Dermis microvascular lymphatic vessel endothelial cell (primary cell): Measurements from ENCODE around the gene VPS4A. TPM values are rescaled to one million over a fixed set of nuclear protein-coding genes. Genes with fewer than 3 reads are reported as not detected.
A peak's percentile ranks its signal among the peaks of the same experiment; 100 is the strongest.

Experiments
- DNase-seq, 2 donors: peaks; one replicate each; pipeline versions ENCODE4 v3.0.0 to v3.0.0-alpha.2; 2010; ENCODE audit warnings: low read depth in 2 of 2
- total RNA-seq: library from RNA; depleted of rRNA; stranded (reverse); fragments of >200 nt; gene quantifications from 2 replicates; pipeline ENCODE4 v1.2.1, GENCODE V29; 2014

The VPS4A gene
- total RNA-seq, 1 donor from 2014 or later: 27.3 TPM

GRCh38 chr16:69365901-69366300 is 54.8 kb downstream of the VPS4A start:
- DNase-seq: no peak

GRCh38 chr16:69366431-69366830 is 55.3 kb downstream of the VPS4A start:
- no peak for DNase-seq

- peak in 1 of 2 donors; percentile 52 for DNase-seq
Measured at GRCh38 chr16:69367980-69368379, 56.8 kb downstream of the VPS4A start.

GRCh38 chr16:69368866-69369265 is 57.7 kb downstream of the VPS4A start:
- DNase-seq: no peak

- DNase-seq: peak in 1 of 2 donors; percentile 12
Measured at GRCh38 chr16:69371564-69371963, 60.4 kb downstream of the VPS4A start.

- no peak for DNase-seq
Measured at GRCh38 chr16:69373019-69373418, 61.9 kb downstream of the VPS4A start.

Other genes starting within 250 kb of the VPS4A start
- gene HAS3, start 205.7 kb upstream of the VPS4A start, total RNA-seq: 1.0 and 7.6 TPM in 2 replicates
- 60.8 and 85.3 TPM in 2 replicates for gene CHTF8, start 178.8 kb upstream of the VPS4A start, total RNA-seq
- 10.7 and 19.1 TPM in 2 replicates for gene UTP4, start 178.7 kb upstream of the VPS4A start, total RNA-seq
- 69.3 and 106 TPM in 2 replicates for gene SNTB2, start 124.2 kb upstream of the VPS4A start, total RNA-seq
- 10.1 and 13.4 TPM in 2 replicates for gene PDF, start 19.2 kb downstream of the VPS4A start, total RNA-seq
- gene COG8, start 28.2 kb downstream of the VPS4A start, total RNA-seq: 17.7 and 29.5 TPM in 2 replicates
- 22.7 and 23.0 TPM in 2 replicates for gene NIP7, start 28.4 kb downstream of the VPS4A start, total RNA-seq
- gene TMED6, start 40.4 kb downstream of the VPS4A start, total RNA-seq: not detected in 2 replicates
- 9.2 and 13.1 TPM in 2 replicates for gene TERF2, start 74.7 kb downstream of the VPS4A start, total RNA-seq
- gene CYB5B, start 113.3 kb downstream of the VPS4A start, total RNA-seq: 92.6 and 105 TPM in 2 replicates